Measurements from ENCODE around the gene FADS3. TPM values are rescaled to one million over a fixed set of nuclear protein-coding genes. Genes with fewer than 3 reads are reported as not detected.

FADS3 gene
- total and polyA plus RNA-seq, 2 donors (not counting 1 experiment from before 2014, with no cell fraction given), result 225 to 256 TPM

DNA sequence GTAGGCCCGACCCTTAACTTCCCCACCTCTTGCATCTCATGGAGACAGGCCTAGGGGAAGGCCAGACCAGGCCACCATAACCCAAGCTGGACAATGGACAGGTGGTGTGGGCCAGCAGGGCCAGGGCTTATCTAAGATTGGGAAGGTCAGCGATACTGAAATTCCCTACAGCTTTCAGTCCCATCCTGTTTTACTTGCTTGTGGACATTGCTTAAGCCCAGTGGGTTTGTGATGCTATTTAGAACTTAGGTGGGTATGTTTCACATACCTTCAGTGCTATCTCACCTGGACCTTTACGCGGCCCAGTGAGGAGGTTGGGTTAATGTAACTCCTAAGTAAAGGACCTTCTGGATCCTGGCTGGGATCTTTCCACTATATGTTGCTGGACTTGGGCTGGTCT lies 61.5 kb downstream of the FADS3 start:
- H3K27ac Mint-ChIP-seq, result no peak overlapping the region
- WGBS (ENCODE audit: insufficient coverage), result no CpG with 5 or more reads among the region's 4 CpGs
- H3K79me2 ChIP-seq (ENCODE audit: control insufficient read depth, insufficient read depth, low read length), result no peaks in the 10 kb centered on the region
- H3K4me3 Mint-ChIP-seq, result peak overlapping the region; percentile 66
- no peak overlapping the region for H3K4me3 ChIP-seq (ENCODE audit: control extremely low read depth in 1 of 5, extremely low read depth in 1 of 5, insufficient read depth in 1 of 5, low read depth in 2 of 5, low read length in 4 of 5)
- H3K9ac ChIP-seq (ENCODE audit: low read length), result no peak overlapping the region
- ATAC-seq (ENCODE audit: low read depth) (no peak), DNase-seq (no peak)
- H3K27me3 ChIP-seq (replicated peaks in 1 of 4; ENCODE audit: control extremely low read depth in 1 of 4, control insufficient read depth in 3 of 4, insufficient read depth in 4 of 4, low read length in 3 of 4), result peaks cover 0 to 13% (median 2%) of the 10 kb centered on the region in 4 experiments
- no peak overlapping the region for H3K4me2 ChIP-seq (replicated peaks; ENCODE audit: low read depth, low read length, poor library complexity, severe bottlenecking)
- no peaks in the 10 kb centered on the region for H4K20me1 ChIP-seq (ENCODE audit: control insufficient read depth, insufficient read depth, low read length, poor library complexity, severe bottlenecking)
- H3K4me1 Mint-ChIP-seq, result peaks cover 33% of the 10 kb centered on the region
- peaks cover 0 to 3% (median 0%) of the 10 kb centered on the region in 3 donors for H3K9me3 ChIP-seq (ENCODE audit: control extremely low read depth in 1 of 3, control insufficient read depth in 2 of 3, insufficient read depth in 1 of 3, low read length in 2 of 3)
- H2AFZ ChIP-seq (ENCODE audit: insufficient read depth, low read depth, low read length, poor library complexity, severe bottlenecking), result no peak overlapping the region
- peaks cover 25 to 38% of the 10 kb centered on the region in 2 donors for H3K4me1 ChIP-seq (ENCODE audit: control insufficient read depth in 2 of 2, insufficient read depth in 2 of 2, low read length in 2 of 2)
- TF ChIP-seq, protein P1, sequence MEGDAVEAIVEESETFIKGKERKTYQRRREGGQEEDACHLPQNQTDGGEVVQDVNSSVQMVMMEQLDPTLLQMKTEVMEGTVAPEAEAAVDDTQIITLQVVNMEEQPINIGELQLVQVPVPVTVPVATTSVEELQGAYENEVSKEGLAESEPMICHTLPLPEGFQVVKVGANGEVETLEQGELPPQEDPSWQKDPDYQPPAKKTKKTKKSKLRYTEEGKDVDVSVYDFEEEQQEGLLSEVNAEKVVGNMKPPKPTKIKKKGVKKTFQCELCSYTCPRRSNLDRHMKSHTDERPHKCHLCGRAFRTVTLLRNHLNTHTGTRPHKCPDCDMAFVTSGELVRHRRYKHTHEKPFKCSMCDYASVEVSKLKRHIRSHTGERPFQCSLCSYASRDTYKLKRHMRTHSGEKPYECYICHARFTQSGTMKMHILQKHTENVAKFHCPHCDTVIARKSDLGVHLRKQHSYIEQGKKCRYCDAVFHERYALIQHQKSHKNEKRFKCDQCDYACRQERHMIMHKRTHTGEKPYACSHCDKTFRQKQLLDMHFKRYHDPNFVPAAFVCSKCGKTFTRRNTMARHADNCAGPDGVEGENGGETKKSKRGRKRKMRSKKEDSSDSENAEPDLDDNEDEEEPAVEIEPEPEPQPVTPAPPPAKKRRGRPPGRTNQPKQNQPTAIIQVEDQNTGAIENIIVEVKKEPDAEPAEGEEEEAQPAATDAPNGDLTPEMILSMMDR (IDR thresholded peaks at IDR 0.05), result no peak
- TF ChIP-seq EZH2 (IDR thresholded peaks at IDR 0.05; ENCODE audit: borderline replicate concordance, insufficient read depth, low read depth, low read length, poor library complexity, severe bottlenecking), result no peak
- ChIA-PET CTCF (interaction anchor here (0.6 to 1.9 kb wide), 4 partner anchors 12 to 252 kb away, joined by 3 to 9 read pairs (median 4); no protein-coding TSS in a partner anchor), POLR2A (interaction anchor here (1.7 kb wide), 1 partner anchor 14 kb away, joined by 4 read pairs; no protein-coding TSS in a partner anchor)
- no peaks in the 10 kb centered on the region for H3K36me3 ChIP-seq (replicated peaks in 1 of 2; ENCODE audit: control extremely low read depth in 1 of 2, control insufficient read depth in 1 of 2, extremely low read depth in 1 of 2, insufficient read depth in 2 of 2, low read length in 1 of 2)
- no peaks in the 10 kb centered on the region for H3K9me3 Mint-ChIP-seq (ENCODE audit: insufficient read depth)
- intact Hi-C loops (cut with micrococcal nuclease), result no loop called here
- no peaks in the 10 kb centered on the region for H3K27me3 Mint-ChIP-seq
- H3K27ac ChIP-seq (ENCODE audit: low read length in 2 of 2), result no peak overlapping the region

GRCh38 chr11:61828629-61829407 lies 62.5 kb downstream of the FADS3 start:
- Histone ChIP-seq H2AFZ (ENCODE audit: insufficient read depth, low read depth, low read length, poor library complexity, severe bottlenecking) (peak overlapping the region; percentile 88), H3K36me3 (replicated peaks in 1 of 2; ENCODE audit: control extremely low read depth in 1 of 2, control insufficient read depth in 1 of 2, extremely low read depth in 1 of 2, insufficient read depth in 2 of 2, low read length in 1 of 2) (no peaks in the 10 kb centered on the region), H3K9ac (ENCODE audit: low read length) (peak overlapping the region; percentile 65), H3K4me1 (ENCODE audit: control insufficient read depth in 2 of 2, insufficient read depth in 2 of 2, low read length in 2 of 2) (peaks cover 15 to 28% of the 10 kb centered on the region in 2 donors), H4K20me1 (ENCODE audit: control insufficient read depth, insufficient read depth, low read length, poor library complexity, severe bottlenecking) (no peaks in the 10 kb centered on the region), H3K79me2 (ENCODE audit: control insufficient read depth, insufficient read depth, low read length) (no peaks in the 10 kb centered on the region), H3K9me3 (ENCODE audit: control extremely low read depth in 1 of 3, control insufficient read depth in 2 of 3, insufficient read depth in 1 of 3, low read length in 2 of 3) (no peaks in the 10 kb centered on the region), H3K27me3 (replicated peaks in 1 of 4; ENCODE audit: control extremely low read depth in 1 of 4, control insufficient read depth in 3 of 4, insufficient read depth in 4 of 4, low read length in 3 of 4) (peaks cover 0 to 13% (median 2%) of the 10 kb centered on the region in 4 experiments), H3K4me2 (replicated peaks; ENCODE audit: low read depth, low read length, poor library complexity, severe bottlenecking) (peak overlapping the region; percentile 93), H3K27ac (ENCODE audit: low read length in 2 of 2) (peak overlapping the region in 1 of 2 donors; percentile 15), H3K4me3 (ENCODE audit: control extremely low read depth in 1 of 5, extremely low read depth in 1 of 5, insufficient read depth in 1 of 5, low read depth in 2 of 5, low read length in 4 of 5) (peak overlapping the region; percentile 51 to 70 (median 62))
- Mint-ChIP-seq H3K4me3 (peak overlapping the region; percentile 93), H3K9me3 (ENCODE audit: insufficient read depth) (no peaks in the 10 kb centered on the region), H3K27me3 (no peaks in the 10 kb centered on the region), H3K4me1 (peaks cover 24% of the 10 kb centered on the region), H3K27ac (peak overlapping the region; percentile 41)
- ATAC-seq (ENCODE audit: low read depth) (peak; percentile 37), DNase-seq (peak; percentile 60)
- POLR2A ChIA-PET, result interaction anchor here (1.7 kb wide), 1 partner anchor 13 kb away, joined by 4 read pairs; no protein-coding TSS in a partner anchor
- no peak for TF ChIP-seq EZH2 (IDR thresholded peaks at IDR 0.05; ENCODE audit: borderline replicate concordance, insufficient read depth, low read depth, low read length, poor library complexity, severe bottlenecking)
- TF ChIP-seq, protein P1 (IDR thresholded peaks at IDR 0.05), result peak; percentile 59
- CTCF ChIA-PET, result interaction anchor here (0.8 to 2.4 kb wide), 6 partner anchors 11 to 279 kb away, joined by 3 to 15 read pairs (median 4); partner anchors contain the start of gene FADS1
- 3% methylated on average over 55 of the region's 55 CpGs for WGBS (ENCODE audit: insufficient coverage)
- intact Hi-C loops (cut with micrococcal nuclease), result no loop called here
